ENCODE results near the gene FEZF1.

Gene FEZF1

GRCh38 chr7:122316467-122317388 lies 12.2 kb upstream of the FEZF1 start:
- no peak for TF ChIP-seq TAF1 (IDR thresholded peaks at IDR 0.05; ENCODE audit: borderline replicate concordance, insufficient read depth, low read length)
- TF ChIP-seq SIN3A (IDR thresholded peaks at IDR 0.05; ENCODE audit: borderline replicate concordance, insufficient read depth, low read length) = no peak
- no peak for TF ChIP-seq POLR2AphosphoS5 (IDR thresholded peaks at IDR 0.05; ENCODE audit: low read depth, low read length)
- no peak for TF ChIP-seq FOXP2 (optimal IDR thresholded peaks at IDR 0.05; ENCODE audit: borderline replicate concordance, extremely low read depth, extremely low read length, insufficient read depth)
- TF ChIP-seq, protein P1, sequence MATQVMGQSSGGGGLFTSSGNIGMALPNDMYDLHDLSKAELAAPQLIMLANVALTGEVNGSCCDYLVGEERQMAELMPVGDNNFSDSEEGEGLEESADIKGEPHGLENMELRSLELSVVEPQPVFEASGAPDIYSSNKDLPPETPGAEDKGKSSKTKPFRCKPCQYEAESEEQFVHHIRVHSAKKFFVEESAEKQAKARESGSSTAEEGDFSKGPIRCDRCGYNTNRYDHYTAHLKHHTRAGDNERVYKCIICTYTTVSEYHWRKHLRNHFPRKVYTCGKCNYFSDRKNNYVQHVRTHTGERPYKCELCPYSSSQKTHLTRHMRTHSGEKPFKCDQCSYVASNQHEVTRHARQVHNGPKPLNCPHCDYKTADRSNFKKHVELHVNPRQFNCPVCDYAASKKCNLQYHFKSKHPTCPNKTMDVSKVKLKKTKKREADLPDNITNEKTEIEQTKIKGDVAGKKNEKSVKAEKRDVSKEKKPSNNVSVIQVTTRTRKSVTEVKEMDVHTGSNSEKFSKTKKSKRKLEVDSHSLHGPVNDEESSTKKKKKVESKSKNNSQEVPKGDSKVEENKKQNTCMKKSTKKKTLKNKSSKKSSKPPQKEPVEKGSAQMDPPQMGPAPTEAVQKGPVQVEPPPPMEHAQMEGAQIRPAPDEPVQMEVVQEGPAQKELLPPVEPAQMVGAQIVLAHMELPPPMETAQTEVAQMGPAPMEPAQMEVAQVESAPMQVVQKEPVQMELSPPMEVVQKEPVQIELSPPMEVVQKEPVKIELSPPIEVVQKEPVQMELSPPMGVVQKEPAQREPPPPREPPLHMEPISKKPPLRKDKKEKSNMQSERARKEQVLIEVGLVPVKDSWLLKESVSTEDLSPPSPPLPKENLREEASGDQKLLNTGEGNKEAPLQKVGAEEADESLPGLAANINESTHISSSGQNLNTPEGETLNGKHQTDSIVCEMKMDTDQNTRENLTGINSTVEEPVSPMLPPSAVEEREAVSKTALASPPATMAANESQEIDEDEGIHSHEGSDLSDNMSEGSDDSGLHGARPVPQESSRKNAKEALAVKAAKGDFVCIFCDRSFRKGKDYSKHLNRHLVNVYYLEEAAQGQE (IDR thresholded peaks at IDR 0.05; ENCODE audit: insufficient read depth in 1 of 2, low read depth in 2 of 2, low read length in 2 of 2) = no peak

DNA sequence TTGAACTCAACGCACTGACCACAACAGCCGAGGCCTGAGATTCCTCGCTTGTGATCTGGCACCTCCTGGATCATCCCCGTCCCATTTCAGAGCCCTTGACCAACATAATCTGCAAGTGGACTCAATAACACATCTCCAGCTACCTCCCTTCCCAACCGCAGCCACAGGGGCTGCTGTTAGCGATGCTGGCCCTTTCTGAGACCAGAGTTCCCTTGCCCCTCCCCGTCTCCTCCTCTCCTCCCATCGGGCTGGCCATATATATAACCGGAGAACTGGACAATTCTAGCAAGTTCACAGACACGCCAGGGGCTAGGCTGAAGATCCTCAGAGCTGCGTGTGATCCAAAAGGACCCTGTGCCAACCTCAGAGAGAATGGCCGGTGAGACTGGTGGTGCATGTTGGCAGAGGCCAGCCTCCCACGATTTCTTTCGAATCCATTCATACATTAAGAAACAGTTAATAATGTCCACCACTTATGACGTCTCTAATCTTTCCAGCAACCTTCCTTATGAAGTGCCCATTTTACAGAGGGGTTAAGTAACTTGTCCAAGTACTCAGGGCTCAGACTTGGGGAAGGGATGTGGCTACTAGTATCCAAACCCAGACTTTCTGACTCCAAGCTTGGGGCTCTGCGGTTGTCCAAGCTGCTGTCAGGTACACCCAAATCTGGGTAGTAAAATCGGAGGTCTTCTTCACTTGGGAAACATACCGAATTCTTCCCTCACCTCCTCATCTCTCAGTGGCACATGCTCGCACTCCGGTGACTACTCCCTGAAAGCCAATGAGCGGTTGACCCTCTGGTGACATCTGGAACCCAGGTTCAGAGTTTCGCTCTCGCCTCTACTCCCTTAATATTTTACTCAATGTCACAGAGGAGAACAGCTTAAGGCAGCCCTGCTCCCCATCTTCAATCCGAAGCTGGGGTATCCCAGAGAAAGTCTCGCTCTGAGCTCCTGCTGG lies 11.2 kb upstream of the FEZF1 start:
- TF ChIP-seq SIN3A (IDR thresholded peaks at IDR 0.05; ENCODE audit: borderline replicate concordance, insufficient read depth, low read length) = no peak
- TF ChIP-seq POLR2AphosphoS5 (IDR thresholded peaks at IDR 0.05; ENCODE audit: low read depth, low read length) = no peak
- TF ChIP-seq FOXP2 (optimal IDR thresholded peaks at IDR 0.05; ENCODE audit: borderline replicate concordance, extremely low read depth, extremely low read length, insufficient read depth) = no peak
- no peak for TF ChIP-seq TAF1 (IDR thresholded peaks at IDR 0.05; ENCODE audit: borderline replicate concordance, insufficient read depth, low read length)
- TF ChIP-seq, protein P1 (IDR thresholded peaks at IDR 0.05; ENCODE audit: insufficient read depth in 1 of 2, low read depth in 2 of 2, low read length in 2 of 2) = no peak

- no peak for TF ChIP-seq POLR2AphosphoS5 (IDR thresholded peaks at IDR 0.05; ENCODE audit: low read depth, low read length)
- no peak for TF ChIP-seq SIN3A (IDR thresholded peaks at IDR 0.05; ENCODE audit: borderline replicate concordance, insufficient read depth, low read length)
Measured at GRCh38 chr7:122314284-122314683, 9.7 kb upstream of the FEZF1 start.

GRCh38 chr7:122312789-122313188 lies 8.2 kb upstream of the FEZF1 start:
- TF ChIP-seq FOXP2 (optimal IDR thresholded peaks at IDR 0.05; ENCODE audit: borderline replicate concordance, extremely low read depth, extremely low read length, insufficient read depth) (no peak), POLR2AphosphoS5 (IDR thresholded peaks at IDR 0.05; ENCODE audit: low read depth, low read length) (no peak), TAF1 (IDR thresholded peaks at IDR 0.05; ENCODE audit: borderline replicate concordance, insufficient read depth, low read length) (no peak)
- TF ChIP-seq, protein P1 (IDR thresholded peaks at IDR 0.05; ENCODE audit: insufficient read depth in 1 of 2, low read depth in 2 of 2, low read length in 2 of 2) = no peak

- TF ChIP-seq, protein P1 (IDR thresholded peaks at IDR 0.05; ENCODE audit: insufficient read depth in 1 of 2, low read depth in 2 of 2, low read length in 2 of 2) = no peak
- TF ChIP-seq FOXP2 (optimal IDR thresholded peaks at IDR 0.05; ENCODE audit: borderline replicate concordance, extremely low read depth, extremely low read length, insufficient read depth) (no peak), POLR2AphosphoS5 (IDR thresholded peaks at IDR 0.05; ENCODE audit: low read depth, low read length) (no peak), SIN3A (IDR thresholded peaks at IDR 0.05; ENCODE audit: borderline replicate concordance, insufficient read depth, low read length) (no peak), TAF1 (IDR thresholded peaks at IDR 0.05; ENCODE audit: borderline replicate concordance, insufficient read depth, low read length) (no peak)
Measured at GRCh38 chr7:122311734-122312450, 7.3 kb upstream of the FEZF1 start.

Measured in PFSK-1 (cell line).